Measurements from ENCODE around the gene AIPL1.

Gene AIPL1

DNA sequence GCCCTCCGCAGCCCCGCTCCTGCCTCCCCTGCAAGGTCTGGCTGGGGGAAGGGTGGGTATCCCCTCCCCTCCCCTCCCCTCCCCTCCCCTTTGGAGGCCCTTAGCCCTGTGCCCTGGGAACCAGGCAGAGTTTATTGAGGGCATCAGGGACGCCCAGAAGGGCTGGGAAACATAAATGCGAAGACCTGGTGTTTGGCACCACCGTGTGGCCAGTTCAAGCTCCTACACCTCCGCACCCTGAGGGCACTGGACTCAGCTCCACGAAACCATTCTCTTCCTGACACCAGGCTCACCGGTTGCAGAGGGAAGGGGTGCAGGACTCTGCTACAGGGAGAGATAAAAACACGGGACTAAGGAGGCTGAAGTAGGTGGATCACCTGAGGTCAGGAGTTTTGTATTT lies 1.0 kb upstream of the AIPL1 start:
- Histone ChIP-seq H3K27me3 (peaks cover 0 to 42% (median 0%) of the 10 kb centered on the region in 11 experiments; a peak in 6 of 22 replicates), H3K4me2 (0 out of 22 replicates have a peak overlapping the region, but pooled peaks of 1 of the 11 experiments have one; percentile 26), H3K9me3 (replicated peaks in 1 of 11) (peaks cover 3 to 12% (median 5%) of the 10 kb centered on the region in 11 experiments; a peak in 21 of 22 replicates), H3K9ac (no peak overlapping the region), H4K20me1 (peaks cover 0 to 5% (median 0%) of the 10 kb centered on the region in 11 experiments; a peak in 2 of 22 replicates), H3K27ac (no peak overlapping the region), H3K4me3 (no peak overlapping the region), H3K36me3 (no peaks in the 10 kb centered on the region), H3K4me1 (peaks cover 0 to 10% (median 0%) of the 10 kb centered on the region in 10 experiments; a peak in 3 of 20 replicates)
- no peak for TF ChIP-seq Cebpa-rat (IDR thresholded peaks at IDR 0.05)

DNA sequence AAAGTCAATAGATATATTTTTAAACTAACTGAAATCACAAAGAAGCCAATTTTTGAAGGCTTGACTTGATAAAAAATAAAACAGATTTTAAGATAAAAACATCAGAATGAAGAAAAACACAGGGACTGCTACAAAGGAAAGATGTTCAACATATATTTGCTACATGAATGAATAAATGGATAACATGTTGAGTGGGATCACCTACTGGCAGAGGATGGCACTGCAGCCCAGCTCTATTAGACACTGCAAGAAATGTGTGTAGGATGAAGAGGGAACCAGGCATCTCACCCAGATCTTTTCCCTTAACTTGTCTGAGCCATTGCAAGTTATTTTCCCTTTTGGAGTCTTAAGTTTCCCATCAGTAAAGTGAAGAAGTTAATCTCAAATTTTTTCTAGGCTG lies 4.2 kb downstream of the AIPL1 start:
- no peaks in the 10 kb centered on the region for H3K36me3 ChIP-seq
- TF ChIP-seq Cebpa-rat (IDR thresholded peaks at IDR 0.05), result no peak
- no peak overlapping the region for H3K4me2 ChIP-seq
- H3K9ac ChIP-seq, result no peak overlapping the region
- peaks cover 0 to 83% (median 4%) of the 10 kb centered on the region in 11 experiments; a peak in 13 of 22 replicates for H3K27me3 ChIP-seq
- no peak overlapping the region for H3K27ac ChIP-seq
- H3K4me3 ChIP-seq, result no peak overlapping the region
- H3K4me1 ChIP-seq, result peaks cover 21 to 32% (median 27%) of the 10 kb centered on the region in 10 experiments
- H3K9me3 ChIP-seq (replicated peaks in 1 of 11), result peaks cover 11 to 21% (median 15%) of the 10 kb centered on the region in 11 experiments; a peak in 21 of 22 replicates
- H4K20me1 ChIP-seq, result peaks cover 0 to 38% (median 5%) of the 10 kb centered on the region in 11 experiments; a peak in 10 of 22 replicates

DNA sequence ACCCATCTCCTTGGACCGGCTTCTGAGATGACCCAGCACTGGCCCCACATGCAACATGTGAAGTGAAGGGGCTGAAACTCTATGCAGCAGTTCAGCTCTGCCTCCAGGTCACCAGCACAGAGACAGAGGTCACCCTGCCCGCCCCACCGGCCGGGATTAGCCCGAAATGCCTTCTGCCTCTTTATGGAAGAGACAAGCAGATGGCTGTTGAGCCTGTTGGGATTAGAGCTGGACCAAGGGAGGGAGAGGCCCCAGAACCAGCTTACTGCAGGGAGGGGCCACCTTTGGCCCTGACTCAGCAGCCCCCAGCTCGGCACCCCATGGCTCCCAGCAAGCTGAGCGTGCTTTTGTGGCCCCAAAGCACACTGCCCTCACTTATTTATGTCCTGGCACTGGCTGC lies 5.7 kb downstream of the AIPL1 start:
- TF ChIP-seq Cebpa-rat (IDR thresholded peaks at IDR 0.05), result no peak
- Histone ChIP-seq H4K20me1 (peaks cover 0 to 42% (median 5%) of the 10 kb centered on the region in 11 experiments; a peak in 10 of 22 replicates), H3K9me3 (replicated peaks in 1 of 11) (peaks cover 11 to 21% (median 15%) of the 10 kb centered on the region in 11 experiments; a peak in 21 of 22 replicates), H3K36me3 (no peaks in the 10 kb centered on the region), H3K4me3 (no peak overlapping the region), H3K27me3 (peaks cover 0 to 88% (median 10%) of the 10 kb centered on the region in 11 experiments; a peak in 13 of 22 replicates), H3K9ac (no peak overlapping the region), H3K4me2 (no peak overlapping the region), H3K27ac (no peak overlapping the region), H3K4me1 (peaks cover 21 to 41% (median 34%) of the 10 kb centered on the region in 10 experiments)

DNA sequence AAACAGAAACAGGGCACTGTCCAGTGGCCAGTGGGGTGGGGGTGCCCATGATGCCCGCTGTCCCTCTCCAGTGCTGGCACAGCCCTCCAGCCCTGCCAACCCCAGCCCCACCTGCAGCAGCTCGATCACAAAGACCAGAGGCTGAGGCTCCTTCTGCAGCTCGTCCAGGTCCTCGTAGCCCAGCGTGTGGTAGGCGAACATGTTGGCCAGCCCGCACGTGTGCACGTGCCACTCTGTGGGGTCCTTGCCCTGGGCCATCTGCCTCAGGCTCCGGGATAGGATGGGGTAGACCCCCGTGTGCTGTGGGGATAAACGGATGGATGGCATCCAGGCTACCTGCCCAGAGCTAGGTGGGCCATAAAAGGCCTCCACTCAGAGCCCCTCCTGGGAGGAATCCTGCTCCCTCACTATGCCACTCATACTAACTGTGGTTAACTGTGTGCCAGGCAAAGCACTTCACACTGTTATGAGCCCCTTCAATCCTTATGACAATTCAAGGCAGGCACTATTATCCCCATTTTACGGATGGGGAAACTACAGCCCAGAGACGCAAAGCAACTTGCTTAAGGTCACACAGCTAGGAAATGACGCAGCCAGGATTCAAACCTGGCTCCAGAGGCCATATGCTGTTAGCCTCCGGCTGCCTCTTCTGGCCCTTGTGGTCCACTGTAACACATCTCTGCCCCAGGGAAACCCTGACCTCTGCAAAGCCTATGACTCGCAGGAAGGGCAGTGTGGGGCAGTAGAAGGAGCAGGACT lies 6.5 kb downstream of the AIPL1 start:
- H3K4me2 ChIP-seq, result peak overlapping the region; percentile 67 to 88 (median 80)
- peaks cover 11 to 21% (median 15%) of the 10 kb centered on the region in 11 experiments; a peak in 21 of 22 replicates for H3K9me3 ChIP-seq (replicated peaks in 1 of 11)
- H3K27ac ChIP-seq, result peak overlapping the region in 2 of 11 experiments; percentile 13 to 19; a peak in 1 of 22 replicates
- no peak overlapping the region for H3K4me3 ChIP-seq
- no peak for TF ChIP-seq Cebpa-rat (IDR thresholded peaks at IDR 0.05)
- H3K27me3 ChIP-seq, result peaks cover 0 to 93% (median 10%) of the 10 kb centered on the region in 11 experiments; a peak in 13 of 22 replicates
- 0 out of 22 replicates have a peak overlapping the region, but pooled peaks of 1 of the 11 experiments have one; percentile 2 for H3K9ac ChIP-seq
- peaks cover 0 to 49% (median 5%) of the 10 kb centered on the region in 11 experiments; a peak in 11 of 22 replicates for H4K20me1 ChIP-seq
- peaks cover 21 to 49% (median 36%) of the 10 kb centered on the region in 10 experiments for H3K4me1 ChIP-seq
- H3K36me3 ChIP-seq, result no peaks in the 10 kb centered on the region

DNA sequence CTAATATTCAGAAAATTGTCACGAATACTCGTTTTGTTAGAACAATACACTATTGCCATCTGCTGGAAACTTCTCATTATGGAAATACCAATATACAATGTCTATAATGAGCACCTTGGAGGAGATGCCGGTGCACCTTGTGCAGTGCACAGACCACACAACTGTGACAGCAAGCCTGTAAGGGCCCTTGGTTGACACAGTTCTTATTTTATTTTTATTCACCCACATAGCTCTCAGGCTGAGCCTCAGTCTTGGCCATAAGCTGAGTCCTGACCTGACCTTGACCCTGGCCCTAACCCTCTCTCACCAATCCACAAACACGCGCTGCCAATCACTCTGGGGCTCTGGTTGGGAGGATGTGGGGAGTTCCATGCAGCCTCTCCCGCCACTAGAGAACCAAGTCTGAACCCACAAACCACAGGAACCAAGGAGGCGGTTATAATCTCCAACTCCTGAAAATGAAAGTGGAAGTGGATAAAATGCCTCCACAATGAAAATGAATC lies 7.6 kb downstream of the AIPL1 start:
- Histone ChIP-seq H3K4me2 (peak overlapping the region; percentile 67 to 88 (median 80)), H4K20me1 (peaks cover 0 to 60% (median 7%) of the 10 kb centered on the region in 11 experiments; a peak in 12 of 22 replicates)

DNA sequence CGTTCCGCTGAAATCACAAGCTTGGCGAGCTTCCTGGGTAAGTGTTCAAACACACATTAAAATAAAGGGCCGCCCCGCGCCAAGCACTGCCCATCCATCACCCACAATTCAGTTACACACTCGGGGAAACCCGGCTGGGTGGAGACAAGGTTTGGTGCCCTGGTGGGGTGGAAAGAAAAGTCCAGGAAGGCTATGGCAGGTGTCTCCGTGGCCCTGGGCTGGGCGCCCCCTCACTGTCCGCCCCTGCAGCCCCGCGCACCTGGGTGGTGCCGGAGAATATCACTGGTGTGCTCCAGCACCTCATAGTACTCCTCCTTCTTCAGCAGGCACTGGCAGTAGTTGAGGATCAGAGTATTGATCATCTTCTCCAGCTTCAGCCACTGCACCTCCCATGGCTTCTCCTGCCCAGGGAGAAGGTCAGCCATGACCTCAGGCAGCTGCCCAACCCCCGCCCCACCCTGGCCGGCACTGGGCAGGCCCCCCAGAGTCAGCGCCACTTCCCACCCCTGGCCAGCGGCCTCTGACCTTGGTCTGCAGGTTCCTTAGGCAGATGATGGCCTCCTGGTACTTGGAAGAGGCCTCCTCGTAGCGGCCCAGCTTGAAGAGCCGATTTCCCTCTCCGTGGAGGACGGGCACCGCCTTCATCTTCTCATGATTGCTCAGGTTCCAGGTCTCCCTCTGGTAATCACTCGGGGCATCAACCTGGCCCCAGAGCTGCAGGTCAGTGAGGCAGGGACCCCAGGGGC lies 8.4 kb downstream of the AIPL1 start:
- no peaks in the 10 kb centered on the region for H3K36me3 ChIP-seq
- TF ChIP-seq Cebpa-rat (IDR thresholded peaks at IDR 0.05), result no peak
- peaks cover 21 to 54% (median 38%) of the 10 kb centered on the region in 10 experiments for H3K4me1 ChIP-seq
- H3K9me3 ChIP-seq (replicated peaks in 1 of 11), result peaks cover 11 to 16% (median 13%) of the 10 kb centered on the region in 11 experiments; a peak in 21 of 22 replicates
- H3K9ac ChIP-seq, result no peak overlapping the region
- H4K20me1 ChIP-seq, result peaks cover 0 to 63% (median 7%) of the 10 kb centered on the region in 11 experiments; a peak in 12 of 22 replicates
- H3K4me3 ChIP-seq, result no peak overlapping the region
- peaks cover 0 to 88% (median 10%) of the 10 kb centered on the region in 11 experiments; a peak in 13 of 22 replicates for H3K27me3 ChIP-seq
- peak overlapping the region; percentile 67 to 88 (median 80); a peak in 21 of 22 replicates for H3K4me2 ChIP-seq
- no peak overlapping the region for H3K27ac ChIP-seq

More for the DNA sequence above, 7.6 kb downstream of the AIPL1 start:
- Histone ChIP-seq H3K4me3 (no peak overlapping the region), H3K9ac (no peak overlapping the region), H3K27me3 (peaks cover 0 to 93% (median 10%) of the 10 kb centered on the region in 11 experiments; a peak in 13 of 22 replicates), H3K36me3 (no peaks in the 10 kb centered on the region), H3K9me3 (replicated peaks in 1 of 11) (peaks cover 11 to 21% (median 15%) of the 10 kb centered on the region in 11 experiments; a peak in 21 of 22 replicates), H3K4me1 (peaks cover 21 to 52% (median 37%) of the 10 kb centered on the region in 10 experiments), H3K27ac (no peak overlapping the region)
- no peak for TF ChIP-seq Cebpa-rat (IDR thresholded peaks at IDR 0.05)

DNA sequence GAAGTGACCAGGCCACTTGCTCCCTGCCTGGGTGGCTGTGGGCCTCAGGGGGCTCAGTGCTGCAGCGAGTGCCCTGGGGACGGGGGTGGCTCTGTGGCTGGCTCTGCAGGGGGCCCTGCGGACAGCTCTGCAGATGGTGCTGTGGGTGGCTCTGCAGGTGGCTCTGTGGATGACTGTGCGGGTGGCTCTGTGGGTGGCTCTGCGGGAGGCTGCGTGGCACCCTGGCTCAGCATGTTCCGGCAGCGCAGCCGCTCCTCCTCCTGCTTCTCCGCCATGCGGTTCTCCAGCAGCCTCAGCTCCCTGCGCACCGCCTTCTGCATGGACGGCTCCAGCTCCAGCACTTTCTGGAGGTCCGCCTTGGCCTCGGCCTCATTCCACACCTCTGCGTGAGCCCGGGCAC lies 9.5 kb downstream of the AIPL1 start:
- H3K4me2 ChIP-seq, result peak overlapping the region in 8 of 11 experiments; percentile 23 to 75 (median 36); a peak in 14 of 22 replicates
- no peak overlapping the region for H3K27ac ChIP-seq
- H3K9ac ChIP-seq, result no peak overlapping the region
- H3K36me3 ChIP-seq, result no peaks in the 10 kb centered on the region
- H3K9me3 ChIP-seq (replicated peaks in 1 of 11), result peaks cover under 1 to 6% (median 2%) of the 10 kb centered on the region in 11 experiments; a peak in 20 of 22 replicates
- H3K4me1 ChIP-seq, result peaks cover 21 to 54% (median 38%) of the 10 kb centered on the region in 10 experiments
- peaks cover 0 to 70% (median 7%) of the 10 kb centered on the region in 11 experiments; a peak in 12 of 22 replicates for H4K20me1 ChIP-seq
- no peak for TF ChIP-seq Cebpa-rat (IDR thresholded peaks at IDR 0.05)
- peaks cover 0 to 86% (median 10%) of the 10 kb centered on the region in 11 experiments; a peak in 13 of 22 replicates for H3K27me3 ChIP-seq
- no peak overlapping the region for H3K4me3 ChIP-seq

DNA sequence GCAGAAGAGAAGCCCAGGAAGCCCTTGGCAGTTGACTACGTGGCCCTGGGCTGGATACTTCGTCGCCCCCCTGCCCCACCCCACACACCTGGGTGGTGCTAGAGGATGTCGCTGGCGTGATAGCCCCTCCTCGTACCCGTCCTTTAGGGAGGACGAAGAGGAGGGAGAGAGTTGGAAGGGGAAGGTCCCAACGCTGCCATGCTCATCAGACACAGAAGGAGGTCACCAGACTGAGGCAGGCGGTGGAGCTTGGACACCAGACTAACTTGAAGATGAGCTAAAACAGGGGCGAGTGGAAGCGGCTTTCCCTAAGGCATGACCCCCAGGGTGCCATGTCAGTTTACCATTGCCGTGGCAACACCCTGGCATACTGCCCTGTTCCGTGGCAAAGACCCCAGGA lies 11.0 kb downstream of the AIPL1 start:
- H3K27ac ChIP-seq, result no peak overlapping the region
- H4K20me1 ChIP-seq, result peaks cover 0 to 68% (median 7%) of the 10 kb centered on the region in 11 experiments; a peak in 12 of 22 replicates
- no peaks in the 10 kb centered on the region for H3K9me3 ChIP-seq (replicated peaks in 1 of 11)
- no peak for TF ChIP-seq Cebpa-rat (IDR thresholded peaks at IDR 0.05)
- peaks cover 21 to 54% (median 38%) of the 10 kb centered on the region in 10 experiments for H3K4me1 ChIP-seq
- H3K4me3 ChIP-seq, result no peak overlapping the region
- peak overlapping the region in 5 of 11 experiments; percentile 3 to 36 (median 12); a peak in 2 of 22 replicates for H3K4me2 ChIP-seq
- H3K27me3 ChIP-seq, result peaks cover 0 to 78% (median 10%) of the 10 kb centered on the region in 11 experiments; a peak in 13 of 22 replicates
- H3K36me3 ChIP-seq, result no peaks in the 10 kb centered on the region
- no peak overlapping the region for H3K9ac ChIP-seq
